Dedifferentiated amniotic fluid mesenchymal stem cell (primary cell): ENCODE data around the gene PSMB8.

Experiments used
- DNase-seq: peaks from one replicate; pipeline ENCODE4 v3.0.0-alpha.2; 2016; ENCODE audit errors: extremely low spot score

Gene PSMB8

GRCh38 chr6:32857156-32857891, 13.5 kb upstream of the PSMB8 start:
- no peak for DNase-seq

GRCh38 chr6:32855467-32856174, 11.8 kb upstream of the PSMB8 start:
- DNase-seq = no peak

- DNase-seq = peak; percentile 16
Measured at GRCh38 chr6:32854376-32855178, 10.7 kb upstream of the PSMB8 start.

- DNase-seq = peak; percentile 90
Measured at GRCh38 chr6:32853541-32854375, 9.9 kb upstream of the PSMB8 start, which contains the start of the genes PSMB9 and TAP1. TSS of gene PSMB9 (plus strand) at chr6:32854192. CDS start at chr6:32854230, 38 bp downstream. TSS of gene TAP1 (minus strand) at chr6:32853704. CDS start at chr6:32853636, 68 bp downstream.

- peak; percentile 20 for DNase-seq
Measured at GRCh38 chr6:32852844-32853540, 9.1 kb upstream of the PSMB8 start.

GRCh38 chr6:32852018-32852843, 8.4 kb upstream of the PSMB8 start:
- DNase-seq = no peak

- no peak for DNase-seq
Measured at GRCh38 chr6:32851025-32851424, 7.2 kb upstream of the PSMB8 start.

GRCh38 chr6:32849126-32849525, 5.3 kb upstream of the PSMB8 start:
- no peak for DNase-seq

GRCh38 chr6:32847795-32848194, 3.9 kb upstream of the PSMB8 start:
- DNase-seq = no peak

- DNase-seq = no peak
Measured at GRCh38 chr6:32847004-32847403, 3.2 kb upstream of the PSMB8 start.

- DNase-seq = no peak
Measured at GRCh38 chr6:32845384-32845884, 1.6 kb upstream of the PSMB8 start.

- no peak for DNase-seq
Measured at GRCh38 chr6:32844839-32845383, 1.1 kb upstream of the PSMB8 start.

- DNase-seq = no peak
Measured at GRCh38 chr6:32843331-32843978, 392 bp downstream of the PSMB8 start.

GRCh38 chr6:32842690-32843089, 1.2 kb downstream of the PSMB8 start:
- no peak for DNase-seq

- no peak for DNase-seq
Measured at GRCh38 chr6:32842021-32842650, 1.7 kb downstream of the PSMB8 start.

GRCh38 chr6:32840604-32841246, 3.1 kb downstream of the PSMB8 start:
- DNase-seq = no peak

GRCh38 chr6:32839356-32839755, 4.5 kb downstream of the PSMB8 start:
- no peak for DNase-seq
